Stimulated activated CD8-positive, alpha-beta memory T cell treated with anti-CD3 and anti-CD28 coated beads, Interleukin-4, amount 100 ng/mL, for 4 hours (primary cell): ENCODE measurements around the gene PSMD2.
A peak's percentile ranks its signal among the peaks of the same experiment; 100 is the strongest.

Source experiments
- DNase-seq, 2 donors: peaks; one replicate each; pipeline ENCODE4 v3.0.0-alpha.2; 2020; ENCODE audit warnings: low read depth in 2 of 2, low spot score in 1 of 2

Gene PSMD2

DNA sequence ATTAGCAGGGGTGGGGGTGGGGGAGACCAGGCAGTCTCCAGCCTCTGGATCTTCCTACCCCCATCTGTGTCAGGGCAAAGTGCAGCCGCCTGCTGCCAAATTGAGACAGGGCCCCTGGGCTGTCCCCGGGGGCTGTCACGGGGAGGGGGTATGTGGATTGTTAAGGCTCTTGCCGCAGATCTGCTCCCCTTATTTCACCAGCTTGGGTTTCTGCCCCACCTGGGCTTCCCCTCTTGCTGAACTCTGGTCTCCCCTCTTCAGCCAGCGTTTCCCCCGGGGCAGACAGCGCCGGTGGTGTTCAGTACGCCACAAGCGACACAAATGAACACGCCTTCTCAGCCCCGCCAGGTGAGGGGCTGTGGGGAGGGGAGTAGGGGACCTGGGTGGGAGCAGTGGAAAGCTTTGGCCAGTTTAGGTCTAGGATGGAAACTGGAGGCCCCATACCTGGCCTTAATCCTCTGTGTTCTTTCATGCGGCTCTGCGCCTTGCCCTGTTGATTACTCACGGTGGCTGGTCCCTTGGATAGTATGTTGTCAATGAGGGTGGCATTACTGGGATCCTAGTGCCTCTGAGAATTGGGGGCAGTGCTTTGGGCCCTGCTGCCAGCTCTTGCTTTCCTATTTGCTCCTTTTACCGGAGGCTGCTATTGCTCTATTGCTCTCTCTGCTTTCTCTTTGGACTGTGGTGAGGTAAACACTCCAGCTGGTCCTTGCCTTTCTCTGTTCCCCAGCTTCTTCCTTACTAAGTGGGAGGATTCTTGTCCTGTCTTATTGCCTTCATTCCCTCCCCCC, 17.0 kb downstream of the PSMD2 start:
- no peak for DNase-seq

- no peak for DNase-seq
Observed at GRCh38 chr3:184316792-184317191, 17.8 kb downstream of the PSMD2 start.

DNA sequence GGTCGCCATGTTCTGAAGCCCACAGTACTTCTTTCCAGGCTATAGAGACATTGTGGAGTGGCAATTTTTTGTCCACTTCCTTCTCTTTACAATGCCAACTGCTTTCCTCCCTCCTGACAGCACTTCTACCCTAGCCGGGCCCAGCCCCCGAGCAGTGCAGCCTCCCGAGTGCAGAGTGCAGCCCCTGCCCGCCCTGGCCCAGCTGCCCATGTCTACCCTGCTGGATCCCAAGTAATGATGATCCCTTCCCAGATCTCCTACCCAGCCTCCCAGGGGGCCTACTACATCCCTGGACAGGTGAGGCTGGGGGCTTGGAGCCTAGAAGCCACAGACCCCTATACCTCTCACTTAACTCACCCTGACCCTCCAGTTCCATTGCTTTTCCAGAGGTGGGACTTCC, 18.2 kb downstream of the PSMD2 start:
- no peak for DNase-seq

GRCh38 chr3:184320104-184320445, 21.0 kb downstream of the PSMD2 start:
- no peak for DNase-seq

DNA sequence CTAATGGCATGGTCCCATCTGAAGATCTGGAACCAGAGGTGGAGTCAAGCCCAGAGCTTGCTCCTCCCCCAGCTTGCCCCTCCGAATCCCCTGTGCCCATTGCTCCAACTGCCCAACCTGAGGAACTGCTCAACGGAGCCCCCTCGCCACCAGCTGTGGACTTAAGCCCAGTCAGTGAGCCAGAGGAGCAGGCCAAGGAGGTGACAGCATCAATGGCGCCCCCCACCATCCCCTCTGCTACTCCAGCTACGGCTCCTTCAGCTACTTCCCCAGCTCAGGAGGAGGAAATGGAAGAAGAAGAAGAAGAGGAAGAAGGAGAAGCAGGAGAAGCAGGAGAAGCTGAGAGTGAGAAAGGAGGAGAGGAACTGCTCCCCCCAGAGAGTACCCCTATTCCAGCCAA, 22.6 kb downstream of the PSMD2 start:
- no peak for DNase-seq

DNA sequence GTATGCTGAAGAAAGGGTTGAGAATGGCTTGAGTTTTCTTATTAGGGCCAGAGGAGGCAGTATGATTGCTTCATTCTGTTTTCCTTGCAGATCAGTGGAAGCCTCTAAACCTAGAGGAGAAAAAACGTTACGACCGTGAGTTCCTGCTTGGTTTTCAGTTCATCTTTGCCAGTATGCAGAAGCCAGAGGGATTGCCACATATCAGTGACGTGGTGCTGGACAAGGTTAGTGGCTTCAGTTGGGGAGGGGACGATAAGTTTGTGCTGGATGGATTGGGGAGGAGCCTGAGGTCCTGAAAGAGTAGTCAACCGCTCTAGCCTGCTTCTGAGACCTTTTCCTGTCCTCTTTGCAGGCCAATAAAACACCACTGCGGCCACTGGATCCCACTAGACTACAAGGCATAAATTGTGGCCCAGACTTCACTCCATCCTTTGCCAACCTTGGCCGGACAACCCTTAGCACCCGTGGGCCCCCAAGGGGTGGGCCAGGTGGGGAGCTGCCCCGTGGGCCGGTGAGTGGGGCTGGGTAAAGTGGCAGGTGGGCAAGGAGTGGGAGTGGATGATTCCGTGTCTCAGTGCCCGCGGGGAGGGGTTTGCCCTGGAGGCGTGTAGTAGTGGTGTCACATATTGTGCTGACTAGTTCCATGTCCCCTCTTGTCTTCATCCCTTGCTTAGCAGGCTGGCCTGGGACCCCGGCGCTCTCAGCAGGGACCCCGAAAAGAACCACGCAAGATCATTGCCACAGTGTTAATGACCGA, 23.9 kb downstream of the PSMD2 start:
- DNase-seq = no peak

- no peak for DNase-seq
Observed at GRCh38 chr3:184323696-184324095, 24.7 kb downstream of the PSMD2 start.

GRCh38 chr3:184325269-184325668, 26.2 kb downstream of the PSMD2 start:
- DNase-seq = no peak

- no peak for DNase-seq
Observed at GRCh38 chr3:184325715-184326369, 26.8 kb downstream of the PSMD2 start.

DNA sequence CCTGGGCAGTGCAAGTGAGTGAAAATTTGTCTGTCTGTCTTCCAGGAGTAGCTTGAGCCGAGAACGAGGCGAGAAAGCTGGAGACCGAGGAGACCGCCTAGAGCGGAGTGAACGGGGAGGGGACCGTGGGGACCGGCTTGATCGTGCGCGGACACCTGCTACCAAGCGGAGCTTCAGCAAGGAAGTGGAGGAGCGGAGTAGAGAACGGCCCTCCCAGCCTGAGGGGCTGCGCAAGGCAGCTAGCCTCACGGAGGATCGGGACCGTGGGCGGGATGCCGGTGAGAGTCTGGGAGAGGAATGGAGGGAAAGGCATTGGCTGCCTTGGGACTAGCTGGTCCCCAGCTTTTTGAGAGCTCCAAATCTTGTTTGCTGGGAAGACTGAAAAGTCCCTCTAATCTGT, 28.1 kb downstream of the PSMD2 start:
- no peak for DNase-seq

- no peak for DNase-seq
Observed at GRCh38 chr3:184328516-184328915, 29.5 kb downstream of the PSMD2 start.

DNA sequence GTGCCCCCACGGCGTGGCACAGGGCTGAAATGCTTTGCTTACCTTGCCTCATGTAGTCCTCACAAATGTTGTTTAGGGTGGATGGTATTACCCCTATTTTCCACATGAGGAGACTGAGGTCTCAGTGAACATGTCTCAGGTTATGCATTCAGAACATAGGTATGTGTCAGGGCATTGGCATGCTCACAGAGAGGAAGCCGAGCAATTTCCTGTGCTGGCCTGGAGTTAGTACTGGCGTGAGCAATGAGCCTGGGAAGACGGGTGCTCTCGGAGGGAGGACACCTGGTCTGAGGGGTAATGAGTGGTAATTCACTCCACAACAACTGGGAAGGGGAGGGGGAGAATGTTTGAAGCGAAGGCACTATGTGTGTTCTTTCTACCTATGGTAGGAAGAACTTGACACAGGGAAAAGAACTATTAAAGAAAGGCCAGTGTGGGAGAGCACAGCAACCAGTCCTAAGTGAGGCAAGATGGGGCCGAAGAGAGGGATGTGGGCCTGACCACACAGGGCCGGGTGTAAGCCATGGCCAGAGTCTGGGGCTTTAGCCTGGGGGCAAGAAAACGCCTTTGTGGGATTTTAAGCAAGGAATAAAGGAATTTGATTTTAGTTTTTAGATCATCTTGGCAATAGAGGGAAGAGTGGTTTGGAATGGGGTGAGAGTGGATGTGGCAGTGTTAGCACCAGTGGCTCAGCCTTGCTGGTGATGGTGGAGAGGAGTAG, 33.5 kb downstream of the PSMD2 start:
- no peak for DNase-seq

GRCh38 chr3:184333190-184333589, 34.1 kb downstream of the PSMD2 start:
- DNase-seq = no peak

DNA sequence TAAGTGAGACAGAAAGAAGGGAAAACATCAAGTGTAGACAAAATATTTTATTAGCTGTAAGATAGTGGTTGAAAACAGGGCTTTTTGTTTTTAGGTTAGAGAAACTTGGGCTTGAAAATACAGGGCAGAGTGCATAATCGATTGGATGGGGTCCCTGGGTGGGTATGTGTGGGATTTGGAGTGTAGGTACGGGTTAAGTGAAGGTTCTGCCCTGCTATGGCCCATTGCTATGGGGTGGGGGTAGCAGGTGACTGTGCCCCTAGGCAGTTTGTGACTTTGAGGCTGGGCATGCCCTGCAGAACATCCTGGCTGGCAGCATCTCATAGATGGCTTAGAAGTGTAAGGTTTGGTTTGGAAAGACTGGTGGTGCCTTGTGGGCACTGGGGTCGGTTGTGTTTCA, 34.7 kb downstream of the PSMD2 start:
- no peak for DNase-seq

DNA sequence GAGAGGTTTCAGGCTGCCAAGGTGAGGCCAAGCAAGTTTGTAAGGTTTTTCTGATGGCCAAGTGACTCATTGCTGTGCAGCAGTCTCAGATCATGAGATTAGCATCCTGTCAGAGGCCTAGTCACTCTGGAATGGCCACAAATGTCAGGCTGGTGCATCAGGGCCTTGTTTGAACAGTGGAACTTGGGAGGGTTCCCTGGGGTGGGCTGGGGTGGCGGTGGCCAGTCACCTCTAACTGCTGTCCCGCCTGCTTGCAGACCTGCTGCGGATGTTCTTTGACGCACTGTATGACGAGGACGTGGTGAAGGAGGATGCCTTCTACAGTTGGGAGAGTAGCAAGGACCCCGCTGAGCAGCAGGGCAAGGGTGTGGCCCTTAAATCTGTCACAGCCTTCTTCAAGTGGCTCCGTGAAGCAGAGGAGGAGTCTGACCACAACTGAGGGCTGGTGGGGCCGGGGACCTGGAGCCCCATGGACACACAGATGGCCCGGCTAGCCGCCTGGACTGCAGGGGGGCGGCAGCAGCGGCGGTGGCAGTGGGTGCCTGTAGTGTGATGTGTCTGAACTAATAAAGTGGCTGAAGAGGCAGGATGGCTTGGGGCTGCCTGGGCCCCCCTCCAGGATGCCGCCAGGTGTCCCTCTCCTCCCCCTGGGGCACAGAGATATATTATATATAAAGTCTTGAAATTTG, 35.6 kb downstream of the PSMD2 start:
- no peak for DNase-seq

GRCh38 chr3:184335291-184335660, 36.2 kb downstream of the PSMD2 start:
- DNase-seq = no peak

DNA sequence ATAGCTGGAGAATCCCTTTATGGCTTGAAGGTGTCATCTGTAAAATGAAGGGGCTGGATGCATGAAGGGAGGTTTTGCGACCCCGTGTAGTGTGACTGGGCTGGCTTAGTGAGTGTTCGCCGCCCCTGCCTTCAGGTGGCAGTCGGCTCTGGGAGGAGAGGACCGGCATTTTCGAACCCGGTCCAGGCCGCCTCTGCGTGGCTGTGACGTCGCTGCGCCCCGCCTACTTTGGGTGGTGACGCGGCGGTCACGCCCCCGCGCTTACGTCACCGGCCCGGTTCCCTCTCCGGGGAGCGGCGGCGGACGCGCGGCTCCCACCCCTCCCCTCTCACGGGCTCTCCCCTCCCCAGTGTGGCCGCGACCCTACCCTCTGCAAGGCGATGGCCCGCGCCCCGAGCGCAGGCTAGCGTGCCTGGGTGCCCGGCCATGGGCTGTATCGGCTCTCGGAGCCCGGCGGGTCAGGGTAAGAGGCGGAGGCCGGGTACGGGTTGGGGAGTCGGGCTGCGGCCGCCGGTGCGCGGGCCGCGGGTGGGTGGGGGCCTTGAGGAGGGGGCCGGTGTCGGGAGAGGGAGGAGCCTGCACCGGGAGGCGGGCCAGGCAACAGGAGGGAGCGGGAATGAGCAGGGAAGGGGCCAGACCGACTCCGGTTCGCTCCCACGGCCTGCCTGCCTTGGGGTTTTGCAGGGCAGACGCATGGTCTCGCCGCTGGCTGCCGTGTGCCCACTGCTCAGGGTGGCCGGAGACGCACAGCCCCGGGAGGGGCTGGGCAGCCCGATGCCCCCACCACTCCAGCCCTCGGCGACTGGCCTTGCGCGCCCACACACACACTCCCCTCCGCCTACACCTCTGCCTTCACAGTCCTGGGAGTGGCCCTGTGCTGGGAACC, 36.9 kb downstream of the PSMD2 start:
- peak; percentile 68 to 77 for DNase-seq

DNA sequence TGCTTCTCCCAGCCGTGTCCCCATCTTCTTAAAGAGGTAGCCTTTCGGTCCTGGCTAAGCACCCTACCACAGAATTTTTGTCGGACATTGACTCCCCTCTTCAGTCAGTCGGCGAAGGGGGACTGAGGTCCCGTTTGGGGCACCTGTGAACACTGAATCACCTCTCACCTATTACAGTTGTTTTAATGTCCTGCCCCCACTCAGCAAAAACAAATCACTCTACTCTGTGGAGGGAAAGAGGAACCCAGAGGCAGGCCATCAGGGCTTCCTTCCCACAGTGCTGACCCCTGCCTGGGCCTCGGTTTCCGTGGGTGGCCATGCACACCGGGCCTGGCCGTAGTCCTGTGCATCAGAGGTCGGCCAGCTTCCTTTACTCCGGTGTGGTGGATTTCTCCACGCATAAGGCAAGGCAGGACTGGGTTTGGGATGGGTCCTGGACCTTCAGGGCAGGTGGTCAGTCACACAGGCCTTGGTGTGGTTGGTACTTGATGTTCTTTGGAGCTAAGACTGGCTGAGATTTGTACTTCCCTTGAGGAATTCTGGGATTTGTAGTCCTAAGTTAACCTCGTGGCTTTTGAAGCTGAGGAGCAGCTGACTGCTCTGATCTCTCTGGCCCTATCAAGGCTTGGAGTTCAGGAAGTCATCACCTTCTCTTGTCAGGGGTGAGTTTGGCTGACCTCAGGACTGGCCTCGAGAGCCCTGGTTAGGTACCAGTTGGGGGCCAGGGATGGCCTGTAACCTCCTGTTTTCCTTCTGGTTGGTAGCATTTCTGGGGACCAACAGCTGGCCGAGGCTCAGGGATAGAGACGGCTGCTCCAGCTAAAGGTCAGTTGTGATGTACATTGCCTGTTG, 37.7 kb downstream of the PSMD2 start:
- DNase-seq = no peak

- no peak for DNase-seq
Observed at GRCh38 chr3:184337399-184337714, 38.3 kb downstream of the PSMD2 start, which contains the start of gene FAM131A. Gene FAM131A, plus strand, starts transcription at chr3:184337600. Its CDS starts 31 bp downstream, at chr3:184337631.
